CD4-positive, alpha-beta T cell treated with Interleukin-10 for 1 hour (primary cell): Measurements from ENCODE around the gene G2E3.
"Not testable (repeated sequence)": the region's sequence is repeated elsewhere in the genome, so short reads cannot be mapped to it uniquely, and the experiment has no call there.

Source experiments
- DNase-seq: peaks from one replicate; pipeline ENCODE4 v3.0.0-alpha.2; 2020

Gene G2E3

DNA sequence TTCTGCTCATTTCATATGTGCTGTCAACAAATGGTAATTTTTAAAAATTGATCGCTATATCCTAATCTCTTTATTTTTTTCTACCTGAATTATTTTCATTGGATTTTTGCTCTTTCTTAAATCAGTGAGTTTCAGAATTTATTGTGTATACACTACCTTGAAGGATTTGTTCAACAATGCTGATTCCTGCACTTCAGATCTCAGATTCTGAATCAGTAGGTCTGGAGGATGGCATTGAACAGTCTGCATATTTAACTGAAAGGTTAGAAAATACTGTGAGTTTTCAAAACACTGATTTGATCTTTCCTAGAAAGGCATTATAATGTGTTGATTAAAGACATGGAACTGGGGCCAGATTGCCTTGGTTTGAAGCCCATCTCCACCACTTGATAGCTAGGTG is 1.6 kb downstream of the G2E3 start:
- DNase-seq, result no peak

- DNase-seq, result no peak
These were observed 5.4 kb downstream of the G2E3 start for GRCh38 chr14:30564235-30564867.

GRCh38 chr14:30564868-30565248 is 5.9 kb downstream of the G2E3 start:
- no peak for DNase-seq

DNA sequence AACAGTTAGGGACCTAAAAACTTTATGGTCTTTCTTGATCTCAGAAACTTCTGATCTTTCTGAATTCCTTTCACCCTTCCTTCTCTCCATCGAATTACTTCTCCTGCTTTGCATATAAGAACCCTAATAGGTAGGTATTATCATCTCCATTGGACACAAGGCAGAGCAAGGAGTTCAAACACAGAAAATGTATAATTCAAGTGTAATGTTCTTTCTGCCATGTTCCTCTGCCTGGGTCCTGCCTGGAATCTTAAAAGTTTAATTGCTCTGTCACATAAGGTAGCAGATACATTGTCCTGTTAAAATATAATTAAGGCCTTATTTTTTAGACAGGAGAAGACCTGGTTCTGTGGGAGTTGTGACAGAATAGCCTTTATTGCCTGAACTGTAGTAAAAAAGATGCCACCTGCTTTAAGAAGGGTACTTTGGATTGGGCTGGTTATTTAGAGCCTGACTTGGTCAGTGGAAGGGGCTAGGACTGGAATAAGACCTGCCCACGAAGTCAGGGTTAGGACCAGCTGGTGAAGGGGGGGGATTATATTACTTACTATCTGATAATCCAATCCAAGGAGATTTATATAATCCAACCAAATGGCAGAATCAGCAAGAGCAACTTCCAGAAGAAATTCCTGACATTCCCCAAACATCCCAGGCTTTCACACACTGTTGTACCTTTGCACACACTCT is 10.4 kb downstream of the G2E3 start:
- no peak for DNase-seq

- DNase-seq, result no peak
These were observed 10.9 kb downstream of the G2E3 start for GRCh38 chr14:30569903-30570226.

- DNase-seq, result no peak
These were observed 13.3 kb downstream of the G2E3 start for GRCh38 chr14:30572237-30572636.

- no peak for DNase-seq
These were observed 13.8 kb downstream of the G2E3 start for GRCh38 chr14:30572771-30573170.

GRCh38 chr14:30573226-30573814 is 14.4 kb downstream of the G2E3 start:
- no peak for DNase-seq

DNA sequence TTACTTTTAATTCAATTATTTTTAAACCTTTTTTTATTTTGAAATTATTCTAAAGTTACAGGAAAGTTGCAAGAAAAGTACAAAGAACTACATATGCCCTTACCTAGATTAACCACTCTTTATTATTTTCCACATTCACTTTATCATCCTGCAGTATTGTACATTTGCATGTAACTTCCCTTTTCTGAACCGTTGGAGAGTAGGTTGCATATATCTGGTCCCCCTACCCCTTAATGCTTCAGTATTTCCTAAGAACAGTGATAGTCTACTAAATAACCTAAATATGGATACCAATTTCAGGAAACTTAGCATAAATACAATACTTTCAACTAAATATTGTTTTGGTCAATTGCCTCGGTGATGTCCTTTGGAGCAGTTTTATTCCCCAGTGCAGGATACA is 15.0 kb downstream of the G2E3 start:
- DNase-seq, result no peak

DNA sequence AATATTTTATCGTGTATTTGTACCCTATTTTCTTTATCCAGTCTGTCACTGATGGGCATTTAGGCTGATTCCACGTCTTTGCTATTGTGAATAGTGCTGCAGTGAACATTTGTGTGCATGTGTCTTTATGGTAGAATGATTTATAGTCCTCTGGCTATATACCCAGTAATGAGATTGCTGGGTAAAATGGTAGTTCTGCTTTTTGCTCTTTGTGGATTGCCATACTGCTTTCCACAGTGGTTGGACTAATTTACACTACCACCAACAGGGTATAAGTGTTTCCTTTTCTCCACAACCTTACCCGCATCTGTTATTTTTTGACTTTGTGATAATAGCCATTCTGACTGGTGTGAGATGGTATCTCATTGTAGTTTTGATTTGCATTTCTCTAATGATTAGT is 15.8 kb downstream of the G2E3 start:
- DNase-seq, result not testable (repeated sequence)

GRCh38 chr14:30576333-30576732 is 17.4 kb downstream of the G2E3 start:
- not testable (repeated sequence) for DNase-seq

- DNase-seq, result no peak
These were observed 21.8 kb downstream of the G2E3 start for GRCh38 chr14:30580616-30581282.

DNA sequence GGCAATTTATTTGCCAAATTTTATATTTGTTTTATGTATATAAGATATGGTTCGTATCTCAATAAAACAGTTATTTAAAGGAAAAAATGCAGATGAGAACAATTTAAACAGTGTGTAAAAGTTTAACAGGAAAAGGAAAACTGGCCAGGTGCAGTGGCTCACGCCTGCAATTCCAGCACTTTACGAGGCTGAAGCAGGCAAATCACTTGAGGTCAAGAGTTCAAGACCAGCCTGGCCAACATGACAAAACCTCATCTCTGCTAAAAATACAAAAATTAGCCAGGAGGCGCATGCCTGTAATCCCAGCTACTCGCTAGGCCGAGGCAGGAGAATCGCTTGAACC is 22.3 kb downstream of the G2E3 start:
- DNase-seq, result no peak

- no peak for DNase-seq
These were observed 23.4 kb downstream of the G2E3 start for GRCh38 chr14:30582376-30582775.

DNA sequence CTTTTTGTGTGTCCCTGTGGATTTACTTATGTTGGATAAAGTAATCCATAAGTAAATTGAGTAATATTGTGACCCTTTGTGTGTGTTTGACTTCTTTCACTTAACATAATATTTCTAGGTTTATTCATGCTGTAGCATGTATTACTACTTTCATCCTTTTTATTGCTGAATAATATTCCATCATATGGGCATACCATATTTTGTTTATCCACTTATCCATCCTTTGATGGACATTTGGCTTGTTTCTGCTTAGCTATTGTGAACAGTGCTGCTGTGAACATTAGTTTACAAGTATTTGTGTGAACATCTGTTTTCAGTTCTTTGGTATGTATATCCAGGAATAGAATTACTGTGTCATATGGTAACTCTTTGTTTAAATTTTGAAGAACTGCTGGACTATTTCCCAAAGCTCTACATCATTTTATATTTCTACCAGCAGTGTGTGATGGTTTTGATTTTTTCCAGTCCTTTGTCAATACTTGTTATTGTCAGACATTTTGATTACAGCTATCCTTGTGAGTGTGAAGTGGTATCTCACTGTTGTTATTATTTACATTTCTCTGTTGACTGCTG is 25.2 kb downstream of the G2E3 start:
- no peak for DNase-seq

DNA sequence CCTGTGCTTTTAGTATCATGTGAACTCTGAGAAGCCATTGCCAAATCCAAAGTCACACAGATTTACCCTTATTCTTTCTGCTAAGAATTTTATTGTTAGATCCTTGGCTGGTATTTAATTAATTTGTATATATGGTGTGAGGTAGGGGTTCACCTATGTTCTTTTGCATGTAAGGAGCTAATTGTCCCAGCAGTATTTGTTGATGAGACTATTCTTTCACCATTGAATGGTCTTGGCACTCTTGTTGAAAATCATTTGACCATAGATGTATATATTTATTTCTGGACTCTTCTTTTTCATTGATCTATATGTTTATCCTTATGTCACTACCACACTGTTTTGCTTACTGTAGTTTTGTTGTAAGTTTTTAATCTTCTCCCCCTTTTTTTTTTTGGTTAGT is 26.2 kb downstream of the G2E3 start:
- DNase-seq, result no peak

DNA sequence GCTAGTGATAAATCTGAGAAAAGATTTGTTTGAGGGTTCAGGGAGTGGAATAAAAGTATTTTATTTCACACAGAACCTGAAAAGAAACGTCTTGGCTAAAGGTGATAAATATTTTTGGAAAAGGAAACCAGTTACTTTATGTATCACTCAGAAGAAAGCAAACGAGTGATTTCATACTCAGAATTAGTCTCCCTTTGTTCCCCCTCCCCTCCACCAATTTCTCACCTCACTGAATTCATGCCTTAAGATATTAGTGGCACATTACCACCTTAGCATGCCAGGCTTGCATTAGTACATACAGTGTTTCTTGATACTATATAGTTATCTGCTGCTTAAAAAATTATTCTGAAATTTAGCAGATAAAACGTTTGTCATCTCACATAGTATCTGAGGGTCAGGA is 28.2 kb downstream of the G2E3 start:
- no peak for DNase-seq

DNA sequence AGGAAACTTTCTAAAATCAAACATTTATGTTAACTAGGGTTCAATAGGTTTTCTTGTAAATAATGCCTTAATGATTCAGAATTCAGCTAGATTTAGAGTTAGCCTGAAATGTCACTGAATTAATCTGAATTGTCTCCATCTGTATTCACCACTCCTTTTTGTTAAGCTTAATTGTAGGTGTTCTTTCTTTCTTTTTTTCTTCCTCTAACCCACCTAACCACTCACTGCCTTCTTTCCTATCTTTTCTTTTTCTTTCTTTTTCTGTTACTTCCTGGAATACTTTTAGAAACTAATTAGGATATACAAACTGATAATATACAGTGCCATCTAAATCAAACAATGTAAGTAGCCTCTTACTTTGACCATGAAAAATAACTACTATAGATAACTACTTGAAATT is 29.9 kb downstream of the G2E3 start:
- no peak for DNase-seq

GRCh38 chr14:30596935-30597334 is 38.0 kb downstream of the G2E3 start:
- no peak for DNase-seq

- DNase-seq, result no peak
These were observed 38.5 kb downstream of the G2E3 start for GRCh38 chr14:30597504-30597903.

DNA sequence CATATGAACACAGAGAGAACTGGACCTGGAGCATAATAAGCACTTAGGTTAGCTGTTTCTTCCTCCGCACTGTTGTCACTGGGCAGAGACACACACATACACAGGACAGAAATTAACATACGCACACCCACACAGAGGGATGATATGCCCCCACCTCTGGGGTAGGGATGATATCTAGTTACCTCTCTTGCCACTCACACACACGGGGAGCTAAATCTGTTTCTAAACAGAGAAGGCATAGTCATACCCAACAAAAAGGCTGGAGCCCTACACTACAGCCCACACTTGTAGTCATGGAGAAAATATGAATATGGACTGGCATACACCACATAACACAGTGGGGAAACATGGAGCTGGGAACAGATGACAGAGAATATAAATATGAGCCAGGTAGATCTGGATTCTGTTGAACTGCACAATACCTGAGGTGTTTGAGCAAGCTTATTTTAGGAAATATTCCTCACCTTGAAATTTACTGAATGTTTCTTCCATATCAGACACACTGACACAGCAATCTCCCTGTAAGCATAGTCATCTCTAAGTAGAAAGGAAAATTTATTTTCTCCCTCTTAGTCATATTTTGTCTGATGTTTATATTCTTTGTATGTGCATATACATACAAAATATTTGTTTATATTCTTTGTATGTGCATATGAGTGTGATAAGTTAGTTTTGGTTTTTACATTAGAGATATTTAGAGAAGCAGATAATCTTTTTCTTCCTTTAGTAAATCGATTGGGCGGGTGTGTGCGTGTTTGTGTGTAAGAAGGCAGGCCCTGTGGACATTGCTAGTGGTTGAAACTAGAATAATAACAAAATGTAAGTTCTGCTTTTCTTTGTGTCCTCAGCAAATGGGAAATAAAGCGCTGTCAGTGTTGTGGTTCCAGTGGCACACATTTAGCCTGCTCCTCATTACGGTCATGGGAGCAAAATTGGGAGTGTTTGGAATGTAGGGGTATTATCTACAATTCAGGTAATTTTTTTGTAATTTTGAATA is 42.3 kb downstream of the G2E3 start:
- no peak for DNase-seq

- DNase-seq, result no peak
These were observed 44.4 kb downstream of the G2E3 start for GRCh38 chr14:30603402-30603801.

DNA sequence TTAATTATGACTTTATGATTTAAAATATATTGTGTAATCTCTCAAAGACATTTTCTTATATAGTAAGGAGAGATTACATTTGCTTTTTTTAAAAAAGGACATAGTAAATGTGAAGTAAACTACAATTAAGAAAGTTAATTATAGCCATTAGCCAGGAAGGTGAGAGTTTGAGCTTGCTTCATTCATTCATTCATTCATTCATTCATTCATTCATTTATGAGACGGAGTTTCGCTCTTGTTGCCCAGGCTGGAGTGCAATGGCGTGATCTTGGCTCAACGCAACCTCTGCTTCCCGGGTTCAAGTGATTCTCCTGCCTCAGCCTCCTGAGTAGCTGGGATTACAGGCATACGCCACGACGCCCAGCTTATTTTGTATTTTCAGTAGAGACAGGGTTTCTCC is 45.7 kb downstream of the G2E3 start:
- DNase-seq, result not testable (repeated sequence)
